Pancreas (tissue), 10 donors: ENCODE measurements around the gene WWOX. TPM values are rescaled to one million over a fixed set of nuclear protein-coding genes. Genes with fewer than 3 reads are reported as not detected.

Source experiments
- ATAC-seq, 4 donors: fragments of 200-7000 bp; cut with Tn5 transposase; one replicate each; pipeline versions ENCODE4 v1.8.0 to v1.9.1; 2020; ENCODE audit warnings: mild to moderate bottlenecking in 4 of 4, moderate library complexity in 4 of 4
- DNase-seq, 6 donors: peaks; one replicate each; pipeline ENCODE4 v3.0.0-alpha.2; 2020
- FAIRE-seq: peaks from 2 replicates; lab custom pipeline; 2012; peaks lifted over from hg19 to GRCh38; lab: Jason Lieb, UNC
- H3K27ac ChIP-seq, 4 donors: fragments of 200-600 bp; sonication (generic); 1 replicate in 3 of 4; 2 replicates in 1 of 4; pipeline versions ENCODE4 v1.5.0 to v1.8.0; 2020
- H3K27me3 ChIP-seq, 4 donors: fragments of 200-600 bp; one replicate each; pipeline ENCODE4 v1.8.0; 2021
- H3K36me3 ChIP-seq, 3 donors: fragments of 200-600 bp; sonication (generic) in 1 of 3; one replicate each; pipeline versions ENCODE4 v1.5.0 to v1.8.0; 2020 to 2021
- H3K4me1 ChIP-seq, 3 donors: fragments of 200-600 bp; one replicate each; pipeline ENCODE4 v1.8.0; 2021
- H3K4me3 ChIP-seq, 4 donors: fragments of 200-600 bp; sonication (generic) in 2 of 4; one replicate each; pipeline versions ENCODE4 v1.5.0 to v1.8.0; 2020 to 2021
- H3K9me3 ChIP-seq, 4 donors: fragments of 200-600 bp; one replicate each; pipeline ENCODE4 v1.8.0; 2021
- CTCF ChIP-seq, 4 donors: fragments of 200-600 bp; sonication (generic) in 3 of 4; IDR thresholded peaks; one replicate each; pipeline versions ENCODE4 v1.5.0 to v1.8.0; 2021; ENCODE audit warnings: antibody characterized with exemption in 4 of 4
- WGBS, 2 donors: extraction: QIAGEN DNeasy Blood & Tissue Kit; methylation state at CpG; one replicate each; pipeline ENCODE4 v1.1.7; 2013; 5-methylcytosine and 5-hydroxymethylcytosine counted together
- intact Hi-C, 3 donors: fragments of 100-400 bp; cut with DNase I; formaldehyde crosslinking; loops; one replicate each; pipeline versions ENCODE4 v1.11.1 to v1.14.2; 2022
- polyA plus RNA-seq, 2 donors: library from polyadenylated mRNA; stranded (reverse); fragments of 200-250 nt; gene quantifications; one replicate each; pipeline ENCODE4 v1.2.3, GENCODE V29; 2013
- total RNA-seq, 6 donors: library from RNA; stranded (reverse); fragmentation: NEBNext Ultra II Directional in 4 of 6; extraction: Animal tissue kit (Norgen Biotek cat#: 25700) in 4 of 6; gene quantifications; one replicate each; pipeline versions ENCODE4 v1.2.1 to v1.2.4, GENCODE V29; 2021 to 2023
- donor health status: healthy with polysubstance abuse.
- donor health status: DM: no; HTN: no; CAD: no; lungs with moderate emphysema.
- donor health status: DM: no; HTN: no; CAD: no.
- donor health status: control.
- donor health status: control.
- donor health status: Bipolar disorder and iron deficiency.
- donor health status: DM: yes; HTN: yes; CAD: no.
- donor health status: DM: no; HTN: no; CAD: no.
- donor health status: DM: no; HTN: no; CAD: no.
- donor health status: DM: yes; HTN: yes; CAD: no.

WWOX gene
- total and polyA plus RNA-seq, 8 donors: 6.8 to 14.4 (median 10.8) TPM

- Histone ChIP-seq H3K36me3 (no peaks in the 10 kb centered on the region), H3K9me3 (no peaks in the 10 kb centered on the region), H3K4me3 (no peak overlapping the region), H3K4me1 (no peaks in the 10 kb centered on the region), H3K27me3 (no peaks in the 10 kb centered on the region), H3K27ac (no peak overlapping the region)
- DNase-seq (no peak), FAIRE-seq (no peak), ATAC-seq (no peak)
- TF ChIP-seq CTCF (IDR thresholded peaks at IDR 0.05): no peak
- WGBS, 2 donors: 93 to 97% methylated on average over 5 of the region's 5 CpGs
- intact Hi-C loops: no loop called here
Observed at GRCh38 chr16:79092846-79093245, 993.4 kb downstream of the WWOX start.

- Histone ChIP-seq H3K4me3 (no peak overlapping the region), H3K4me1 (no peaks in the 10 kb centered on the region), H3K36me3 (no peaks in the 10 kb centered on the region), H3K27ac (no peak overlapping the region), H3K9me3 (no peaks in the 10 kb centered on the region), H3K27me3 (no peaks in the 10 kb centered on the region)
- WGBS, 2 donors: 81 to 83% methylated on average over 10 of the region's 10 CpGs
- intact Hi-C loops: no loop called here
- ATAC-seq: peak in 2 of 4 donors; percentile 65 to 77
- FAIRE-seq: no peak
- peak in 1 of 6 donors; percentile 29 for DNase-seq
- TF ChIP-seq CTCF (IDR thresholded peaks at IDR 0.05): no peak
Observed at GRCh38 chr16:79093554-79093967, 994.1 kb downstream of the WWOX start.

GRCh38 chr16:79096246-79096645 is 996.8 kb downstream of the WWOX start:
- no peaks in the 10 kb centered on the region for H3K4me1 ChIP-seq
- H3K9me3 ChIP-seq: no peaks in the 10 kb centered on the region
- no peaks in the 10 kb centered on the region for H3K36me3 ChIP-seq
- ATAC-seq: no peak
- no peak overlapping the region for H3K4me3 ChIP-seq
- H3K27ac ChIP-seq: no peak overlapping the region
- no peak for FAIRE-seq
- intact Hi-C loops: no loop called here
- no peak for DNase-seq
- no peaks in the 10 kb centered on the region for H3K27me3 ChIP-seq
- 84 to 86% methylated on average over 7 of the region's 7 CpGs for WGBS, 2 donors
- TF ChIP-seq CTCF (IDR thresholded peaks at IDR 0.05): no peak

GRCh38 chr16:79097166-79097565 is 997.7 kb downstream of the WWOX start:
- FAIRE-seq (no peak), DNase-seq (no peak), ATAC-seq (no peak)
- Histone ChIP-seq H3K4me3 (no peak overlapping the region), H3K27ac (no peak overlapping the region), H3K27me3 (no peaks in the 10 kb centered on the region), H3K4me1 (no peaks in the 10 kb centered on the region), H3K9me3 (no peaks in the 10 kb centered on the region), H3K36me3 (no peaks in the 10 kb centered on the region)
- TF ChIP-seq CTCF (IDR thresholded peaks at IDR 0.05): no peak
- WGBS, 2 donors: 88 to 90% methylated on average over 7 of the region's 7 CpGs
- intact Hi-C loops: no loop called here

- DNase-seq (no peak), ATAC-seq (no peak), FAIRE-seq (no peak)
- intact Hi-C loops: no loop called here
- no peak overlapping the region for H3K27ac ChIP-seq
- WGBS, 2 donors: 93 to 95% methylated on average over 7 of the region's 7 CpGs
- H3K36me3 ChIP-seq: no peaks in the 10 kb centered on the region
- TF ChIP-seq CTCF (IDR thresholded peaks at IDR 0.05): no peak
- no peaks in the 10 kb centered on the region for H3K4me1 ChIP-seq
- H3K4me3 ChIP-seq: no peak overlapping the region
- H3K27me3 ChIP-seq: no peaks in the 10 kb centered on the region
- no peaks in the 10 kb centered on the region for H3K9me3 ChIP-seq
Observed at GRCh38 chr16:79097771-79098170, 998.3 kb downstream of the WWOX start.
